GM12874 (cell line): ENCODE results near the gene SPPL2B.

Source experiments
- CTCF ChIP-seq: IDR thresholded peaks from 2 replicates; pipeline ENCODE4 v1.5.1; 2011; ENCODE audit warnings: low read depth, mild to moderate bottlenecking, control low read depth, low read length, moderate library complexity; ENCODE audit not compliant: insufficient read depth

Gene SPPL2B

GRCh38 chr19:2287585-2288337, 40.7 kb upstream of the SPPL2B start:
- TF ChIP-seq CTCF, result no peak

GRCh38 chr19:2288338-2288817, 40.1 kb upstream of the SPPL2B start:
- no peak for TF ChIP-seq CTCF

- no peak for TF ChIP-seq CTCF
Observed at GRCh38 chr19:2288818-2289713, 39.4 kb upstream of the SPPL2B start.

GRCh38 chr19:2289714-2290435, 38.6 kb upstream of the SPPL2B start:
- no peak for TF ChIP-seq CTCF

GRCh38 chr19:2290441-2291184, 37.9 kb upstream of the SPPL2B start:
- TF ChIP-seq CTCF, result no peak

- TF ChIP-seq CTCF, result no peak
Observed at GRCh38 chr19:2291185-2291751, 37.2 kb upstream of the SPPL2B start.
